Measurements from ENCODE around the gene NCOA1. TPM values are rescaled to one million over a fixed set of nuclear protein-coding genes. Genes with fewer than 3 reads are reported as not detected.
"Not testable (repeated sequence)": the region's sequence is repeated elsewhere in the genome, so short reads cannot be mapped to it uniquely, and the experiment has no call there.

NCOA1 gene
- total RNA-seq, 3 donors from 2014 or later, result 23.9 to 36.9 (median 34.5) TPM

- Mint-ChIP-seq H3K9me3 (peaks cover 5% of the 10 kb centered on the region), H3K36me3 (ENCODE audit: insufficient read depth) (peaks cover 11% of the 10 kb centered on the region), H3K27me3 (ENCODE audit: low read depth) (no peaks in the 10 kb centered on the region), H3K4me1 (ENCODE audit: low read depth) (peaks cover 8% of the 10 kb centered on the region), H3K4me3 (no peak overlapping the region)
- peak in 1 of 2 donors; percentile 30 for ATAC-seq
- no peak for DNase-seq
These were observed 160.1 kb downstream of the NCOA1 start for GRCh38 chr2:24650997-24651642.

GRCh38 chr2:24651643-24652003 lies 160.6 kb downstream of the NCOA1 start:
- ATAC-seq (no peak), DNase-seq (no peak)
- Mint-ChIP-seq H3K36me3 (ENCODE audit: insufficient read depth) (peaks cover 9% of the 10 kb centered on the region), H3K9me3 (peaks cover 5% of the 10 kb centered on the region), H3K27me3 (ENCODE audit: low read depth) (no peaks in the 10 kb centered on the region), H3K4me3 (no peak overlapping the region), H3K4me1 (ENCODE audit: low read depth) (peaks cover 8% of the 10 kb centered on the region)

GRCh38 chr2:24652265-24653182 lies 161.5 kb downstream of the NCOA1 start:
- Mint-ChIP-seq H3K9me3 (peaks cover 5% of the 10 kb centered on the region), H3K27me3 (ENCODE audit: low read depth) (no peaks in the 10 kb centered on the region), H3K4me3 (no peak overlapping the region), H3K4me1 (ENCODE audit: low read depth) (peaks cover 11% of the 10 kb centered on the region), H3K36me3 (ENCODE audit: insufficient read depth) (peaks cover 6% of the 10 kb centered on the region)
- no peak for ATAC-seq
- no peak for DNase-seq

- ATAC-seq, result no peak
- H3K4me1 Mint-ChIP-seq (ENCODE audit: low read depth), result peaks cover 8% of the 10 kb centered on the region
- DNase-seq, result no peak
- H3K9me3 Mint-ChIP-seq, result no peaks in the 10 kb centered on the region
- no peaks in the 10 kb centered on the region for H3K27me3 Mint-ChIP-seq (ENCODE audit: low read depth)
- no peak overlapping the region for H3K4me3 Mint-ChIP-seq
- H3K36me3 Mint-ChIP-seq (ENCODE audit: insufficient read depth), result peaks cover 15% of the 10 kb centered on the region
These were observed 166.8 kb downstream of the NCOA1 start for GRCh38 chr2:24657818-24658217.

- ATAC-seq, result no peak
- DNase-seq, result no peak
- Mint-ChIP-seq H3K4me3 (no peak overlapping the region), H3K4me1 (ENCODE audit: low read depth) (peaks cover 7% of the 10 kb centered on the region), H3K9me3 (no peaks in the 10 kb centered on the region), H3K27me3 (ENCODE audit: low read depth) (no peaks in the 10 kb centered on the region), H3K36me3 (ENCODE audit: insufficient read depth) (peaks cover 20% of the 10 kb centered on the region)
These were observed 167.6 kb downstream of the NCOA1 start for GRCh38 chr2:24658531-24659202.

- ATAC-seq, result no peak
- Mint-ChIP-seq H3K27me3 (ENCODE audit: low read depth) (no peaks in the 10 kb centered on the region), H3K9me3 (no peaks in the 10 kb centered on the region), H3K36me3 (ENCODE audit: insufficient read depth) (peaks cover 19% of the 10 kb centered on the region), H3K4me3 (no peak overlapping the region), H3K4me1 (ENCODE audit: low read depth) (peaks cover 3% of the 10 kb centered on the region)
- no peak for DNase-seq
These were observed 168.8 kb downstream of the NCOA1 start for GRCh38 chr2:24659862-24660261.

GRCh38 chr2:24667542-24667941 lies 176.5 kb downstream of the NCOA1 start:
- peaks cover 27% of the 10 kb centered on the region for H3K36me3 Mint-ChIP-seq (ENCODE audit: insufficient read depth)
- peaks cover 6% of the 10 kb centered on the region for H3K4me1 Mint-ChIP-seq (ENCODE audit: low read depth)
- no peak for DNase-seq
- no peaks in the 10 kb centered on the region for H3K27me3 Mint-ChIP-seq (ENCODE audit: low read depth)
- H3K9me3 Mint-ChIP-seq, result no peaks in the 10 kb centered on the region
- H3K4me3 Mint-ChIP-seq, result no peak overlapping the region
- no peak for ATAC-seq

GRCh38 chr2:24671230-24671629 lies 180.2 kb downstream of the NCOA1 start:
- peaks cover 10% of the 10 kb centered on the region for H3K4me1 Mint-ChIP-seq (ENCODE audit: low read depth)
- H3K9me3 Mint-ChIP-seq, result no peaks in the 10 kb centered on the region
- no peak for DNase-seq
- H3K36me3 Mint-ChIP-seq (ENCODE audit: insufficient read depth), result peaks cover 31% of the 10 kb centered on the region
- no peak overlapping the region for H3K4me3 Mint-ChIP-seq
- no peak for ATAC-seq
- H3K27me3 Mint-ChIP-seq (ENCODE audit: low read depth), result no peaks in the 10 kb centered on the region

- ATAC-seq (peak; percentile 51 to 76), DNase-seq (no peak)
- peaks cover 36% of the 10 kb centered on the region for H3K36me3 Mint-ChIP-seq (ENCODE audit: insufficient read depth)
- H3K9me3 Mint-ChIP-seq, result no peaks in the 10 kb centered on the region
- no peaks in the 10 kb centered on the region for H3K27me3 Mint-ChIP-seq (ENCODE audit: low read depth)
- peaks cover 10% of the 10 kb centered on the region for H3K4me1 Mint-ChIP-seq (ENCODE audit: low read depth)
- no peak overlapping the region for H3K4me3 Mint-ChIP-seq
These were observed 181.5 kb downstream of the NCOA1 start for GRCh38 chr2:24672589-24672988.

GRCh38 chr2:24675338-24675737 lies 184.3 kb downstream of the NCOA1 start:
- Mint-ChIP-seq H3K4me3 (no peak overlapping the region), H3K4me1 (ENCODE audit: low read depth) (peaks cover 10% of the 10 kb centered on the region), H3K27me3 (ENCODE audit: low read depth) (no peaks in the 10 kb centered on the region), H3K36me3 (ENCODE audit: insufficient read depth) (peaks cover 40% of the 10 kb centered on the region), H3K9me3 (no peaks in the 10 kb centered on the region)
- ATAC-seq, result no peak
- DNase-seq, result no peak

GRCh38 chr2:24676493-24676892 lies 185.4 kb downstream of the NCOA1 start:
- Mint-ChIP-seq H3K4me1 (ENCODE audit: low read depth) (peaks cover 10% of the 10 kb centered on the region), H3K27me3 (ENCODE audit: low read depth) (no peaks in the 10 kb centered on the region), H3K36me3 (ENCODE audit: insufficient read depth) (peaks cover 37% of the 10 kb centered on the region), H3K4me3 (no peak overlapping the region), H3K9me3 (no peaks in the 10 kb centered on the region)
- DNase-seq (no peak), ATAC-seq (no peak)

GRCh38 chr2:24678066-24678465 lies 187.0 kb downstream of the NCOA1 start:
- H3K4me3 Mint-ChIP-seq; DNase-seq; ATAC-seq; H3K4me1 Mint-ChIP-seq (ENCODE audit: low read depth); H3K27me3 Mint-ChIP-seq (ENCODE audit: low read depth); H3K9me3 Mint-ChIP-seq: not testable (repeated sequence)
- H3K36me3 Mint-ChIP-seq (ENCODE audit: insufficient read depth), result peaks cover 39% of the 10 kb centered on the region

GRCh38 chr2:24680196-24680595 lies 189.1 kb downstream of the NCOA1 start:
- no peaks in the 10 kb centered on the region for H3K4me1 Mint-ChIP-seq (ENCODE audit: low read depth)
- H3K4me3 Mint-ChIP-seq, result no peak overlapping the region
- DNase-seq, result no peak
- H3K9me3 Mint-ChIP-seq, result no peaks in the 10 kb centered on the region
- peaks cover 32% of the 10 kb centered on the region for H3K36me3 Mint-ChIP-seq (ENCODE audit: insufficient read depth)
- no peaks in the 10 kb centered on the region for H3K27me3 Mint-ChIP-seq (ENCODE audit: low read depth)
- no peak for ATAC-seq

GRCh38 chr2:24682304-24682703 lies 191.2 kb downstream of the NCOA1 start:
- H3K4me3 Mint-ChIP-seq, result no peak overlapping the region
- no peaks in the 10 kb centered on the region for H3K4me1 Mint-ChIP-seq (ENCODE audit: low read depth)
- DNase-seq (no peak), ATAC-seq (no peak)
- peaks cover 32% of the 10 kb centered on the region for H3K36me3 Mint-ChIP-seq (ENCODE audit: insufficient read depth)
- H3K27me3 Mint-ChIP-seq (ENCODE audit: low read depth), result no peaks in the 10 kb centered on the region
- no peaks in the 10 kb centered on the region for H3K9me3 Mint-ChIP-seq
